Stimulated activated memory B cell treated with anti-CD40 and anti-IgM and Interleukin-4, amounts not matched to agents 10 μg/mL and 1 μg/mL and 100 μg/mL, for 72 hours (primary cell): ENCODE measurements around the gene TPRN.

ENCODE experiments used
- ATAC-seq: fragments of 150-1000 bp; cut with Tn5 transposase; 2 replicates; pipeline ENCODE4 v1.10.0; 2021
- H3K27ac Mint-ChIP-seq: one replicate; pipeline ENCODE4 v1.8.0; 2022; ENCODE audit warnings: mild to moderate bottlenecking, mixed read lengths
- H3K27me3 Mint-ChIP-seq: one replicate; pipeline ENCODE4 v1.8.0; 2022; ENCODE audit warnings: mixed read lengths
- H3K36me3 Mint-ChIP-seq: one replicate; pipeline ENCODE4 v1.8.0; 2022; ENCODE audit warnings: mixed read lengths
- H3K4me1 Mint-ChIP-seq: one replicate; pipeline ENCODE4 v1.8.0; 2022; ENCODE audit warnings: mixed read lengths
- H3K4me3 Mint-ChIP-seq: one replicate; pipeline ENCODE4 v1.8.0; 2022; ENCODE audit warnings: mild to moderate bottlenecking, moderate library complexity, mixed read lengths
- H3K9me3 Mint-ChIP-seq: one replicate; pipeline ENCODE4 v1.8.0; 2022; ENCODE audit warnings: mixed read lengths

The TPRN gene

DNA sequence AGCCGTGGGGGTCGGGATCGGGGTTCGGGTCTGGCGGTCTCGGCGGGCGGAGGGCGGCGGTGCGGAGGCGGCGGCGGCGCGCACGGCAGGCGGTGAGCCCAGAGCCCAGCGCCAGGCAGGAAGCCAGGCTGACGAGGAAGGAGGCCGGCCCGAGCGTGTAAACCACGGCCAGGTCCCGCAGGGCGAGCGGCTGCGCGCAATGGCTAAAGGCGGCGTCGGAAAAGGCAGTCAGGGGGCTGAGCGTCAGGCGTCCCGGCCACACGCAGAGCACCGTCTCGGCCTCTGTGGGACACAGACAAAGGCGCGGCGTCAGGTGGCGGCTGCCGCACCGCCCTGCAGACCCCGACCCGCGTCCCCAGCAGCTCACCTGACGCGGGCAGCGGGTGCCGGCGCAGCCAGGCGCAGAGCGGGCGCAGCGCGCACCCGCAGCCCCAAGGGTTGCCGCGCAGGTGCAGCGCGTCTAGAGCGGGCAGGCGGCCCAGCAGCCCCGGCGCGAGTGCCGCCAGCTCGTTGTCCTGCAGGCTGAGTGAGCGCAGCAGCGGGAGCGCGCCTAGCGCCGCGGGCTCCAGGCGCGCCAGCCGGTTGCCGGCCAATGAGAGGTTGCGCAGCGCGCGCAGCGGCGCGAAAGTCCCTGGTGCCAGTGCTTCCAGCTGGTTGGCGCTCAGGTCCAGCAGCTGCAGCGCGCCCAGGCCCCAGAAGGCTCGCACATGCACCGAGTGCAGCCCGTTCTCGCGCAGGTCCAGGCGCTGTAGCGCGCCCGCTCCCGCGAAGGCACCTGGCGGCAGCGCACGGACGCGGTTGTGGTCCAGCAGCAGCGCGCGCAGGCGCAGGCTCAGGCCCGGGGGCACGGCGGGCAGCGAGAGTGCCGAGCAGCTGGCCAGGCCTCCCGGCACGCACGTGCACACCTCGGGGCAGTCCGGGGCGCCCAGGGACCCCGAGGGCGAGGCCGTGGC lies 31.4 kb downstream of the TPRN start:
- Mint-ChIP-seq H3K9me3 (no peaks in the 10 kb centered on the region), H3K4me3 (peak overlapping the region; percentile 72), H3K4me1 (peaks cover 6% of the 10 kb centered on the region), H3K27ac (no peak overlapping the region), H3K27me3 (peaks cover 67% of the 10 kb centered on the region), H3K36me3 (no peaks in the 10 kb centered on the region)
- no peak for ATAC-seq

- Mint-ChIP-seq H3K36me3 (no peaks in the 10 kb centered on the region), H3K9me3 (no peaks in the 10 kb centered on the region), H3K4me3 (peak overlapping the region; percentile 34), H3K4me1 (peaks cover 6% of the 10 kb centered on the region), H3K27me3 (peaks cover 71% of the 10 kb centered on the region), H3K27ac (no peak overlapping the region)
- no peak for ATAC-seq
Observed at GRCh38 chr9:137168573-137168903, 32.0 kb downstream of the TPRN start.

DNA sequence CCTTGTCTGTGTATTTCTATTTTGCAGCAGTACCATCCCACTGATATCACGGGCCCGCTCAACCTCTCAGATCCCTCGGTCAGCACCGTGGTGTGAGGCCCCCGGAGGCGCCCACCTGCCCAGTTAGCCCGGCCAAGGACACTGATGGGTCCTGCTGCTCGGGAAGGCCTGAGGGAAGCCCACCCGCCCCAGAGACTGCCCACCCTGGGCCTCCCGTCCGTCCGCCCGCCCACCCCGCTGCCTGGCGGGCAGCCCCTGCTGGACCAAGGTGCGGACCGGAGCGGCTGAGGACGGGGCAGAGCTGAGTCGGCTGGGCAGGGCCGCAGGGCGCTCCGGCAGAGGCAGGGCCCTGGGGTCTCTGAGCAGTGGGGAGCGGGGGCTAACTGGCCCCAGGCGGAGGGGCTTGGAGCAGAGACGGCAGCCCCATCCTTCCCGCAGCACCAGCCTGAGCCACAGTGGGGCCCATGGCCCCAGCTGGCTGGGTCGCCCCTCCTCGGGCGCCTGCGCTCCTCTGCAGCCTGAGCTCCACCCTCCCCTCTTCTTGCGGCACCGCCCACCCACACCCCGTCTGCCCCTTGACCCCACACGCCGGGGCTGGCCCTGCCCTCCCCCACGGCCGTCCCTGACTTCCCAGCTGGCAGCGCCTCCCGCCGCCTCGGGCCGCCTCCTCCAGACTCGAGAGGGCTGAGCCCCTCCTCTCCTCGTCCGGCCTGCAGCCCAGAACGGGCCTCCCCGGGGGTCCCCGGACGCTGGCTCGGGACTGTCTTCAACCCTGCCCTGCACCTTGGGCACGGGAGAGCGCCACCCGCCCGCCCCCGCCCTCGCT lies 32.6 kb downstream of the TPRN start:
- H3K27ac Mint-ChIP-seq = no peak overlapping the region
- H3K36me3 Mint-ChIP-seq = no peaks in the 10 kb centered on the region
- H3K4me3 Mint-ChIP-seq = no peak overlapping the region
- peak; percentile 17 for ATAC-seq
- H3K4me1 Mint-ChIP-seq = peaks cover 6% of the 10 kb centered on the region
- no peaks in the 10 kb centered on the region for H3K9me3 Mint-ChIP-seq
- H3K27me3 Mint-ChIP-seq = peaks cover 71% of the 10 kb centered on the region

DNA sequence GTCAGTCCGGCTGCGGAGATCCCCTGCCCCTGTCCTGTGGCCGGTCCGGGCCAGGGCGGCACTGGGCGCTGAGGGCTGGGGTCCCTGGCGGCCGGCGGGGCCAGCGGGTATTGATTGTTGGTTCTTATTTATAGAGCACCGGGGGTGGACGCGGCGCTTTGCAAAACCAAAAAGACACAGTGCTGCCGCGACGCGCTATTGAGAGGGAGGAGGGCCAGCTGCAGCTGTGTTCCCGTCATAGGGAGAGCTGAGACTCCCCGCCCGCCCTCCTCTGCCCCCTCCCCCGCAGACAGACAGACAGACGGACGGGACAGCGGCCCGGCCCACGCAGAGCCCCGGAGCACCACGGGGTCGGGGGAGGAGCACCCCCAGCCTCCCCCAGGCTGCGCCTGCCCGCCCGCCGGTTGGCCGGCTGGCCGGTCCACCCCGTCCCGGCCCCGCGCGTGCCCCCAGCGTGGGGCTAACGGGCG lies 33.2 kb downstream of the TPRN start:
- H3K4me3 Mint-ChIP-seq = no peak overlapping the region
- peaks cover 6% of the 10 kb centered on the region for H3K4me1 Mint-ChIP-seq
- no peaks in the 10 kb centered on the region for H3K36me3 Mint-ChIP-seq
- H3K27me3 Mint-ChIP-seq = peaks cover 75% of the 10 kb centered on the region
- H3K9me3 Mint-ChIP-seq = no peaks in the 10 kb centered on the region
- no peak overlapping the region for H3K27ac Mint-ChIP-seq
- ATAC-seq = no peak

GRCh38 chr9:137166380-137167229 lies 33.9 kb downstream of the TPRN start:
- H3K27ac Mint-ChIP-seq = no peak overlapping the region
- peak overlapping the region; percentile 15 for H3K4me3 Mint-ChIP-seq
- no peaks in the 10 kb centered on the region for H3K9me3 Mint-ChIP-seq
- H3K4me1 Mint-ChIP-seq = peaks cover 6% of the 10 kb centered on the region
- peaks cover 72% of the 10 kb centered on the region for H3K27me3 Mint-ChIP-seq
- no peaks in the 10 kb centered on the region for H3K36me3 Mint-ChIP-seq
- no peak for ATAC-seq

GRCh38 chr9:137165250-137165836 lies 35.2 kb downstream of the TPRN start:
- ATAC-seq = no peak
- peaks cover 69% of the 10 kb centered on the region for H3K27me3 Mint-ChIP-seq
- H3K9me3 Mint-ChIP-seq = no peaks in the 10 kb centered on the region
- H3K27ac Mint-ChIP-seq = no peak overlapping the region
- no peaks in the 10 kb centered on the region for H3K36me3 Mint-ChIP-seq
- H3K4me3 Mint-ChIP-seq = no peak overlapping the region
- H3K4me1 Mint-ChIP-seq = peaks cover 6% of the 10 kb centered on the region

GRCh38 chr9:137164370-137165249 lies 35.9 kb downstream of the TPRN start:
- Mint-ChIP-seq H3K27me3 (peaks cover 71% of the 10 kb centered on the region), H3K36me3 (no peaks in the 10 kb centered on the region), H3K4me1 (peaks cover 9% of the 10 kb centered on the region), H3K4me3 (no peak overlapping the region), H3K27ac (no peak overlapping the region), H3K9me3 (no peaks in the 10 kb centered on the region)
- ATAC-seq = no peak

GRCh38 chr9:137163805-137164204 lies 36.7 kb downstream of the TPRN start:
- H3K27ac Mint-ChIP-seq = no peak overlapping the region
- no peaks in the 10 kb centered on the region for H3K9me3 Mint-ChIP-seq
- H3K27me3 Mint-ChIP-seq = peaks cover 74% of the 10 kb centered on the region
- H3K4me1 Mint-ChIP-seq = peaks cover 17% of the 10 kb centered on the region
- no peak overlapping the region for H3K4me3 Mint-ChIP-seq
- ATAC-seq = no peak
- H3K36me3 Mint-ChIP-seq = no peaks in the 10 kb centered on the region

GRCh38 chr9:137163365-137163715 lies 37.2 kb downstream of the TPRN start:
- H3K36me3 Mint-ChIP-seq = no peaks in the 10 kb centered on the region

GRCh38 chr9:137162505-137163364 lies 37.8 kb downstream of the TPRN start:
- Mint-ChIP-seq H3K27me3 (peaks cover 81% of the 10 kb centered on the region), H3K4me1 (peaks cover 28% of the 10 kb centered on the region), H3K9me3 (no peaks in the 10 kb centered on the region), H3K36me3 (no peaks in the 10 kb centered on the region), H3K27ac (no peak overlapping the region), H3K4me3 (no peak overlapping the region)
- ATAC-seq = no peak

More at GRCh38 chr9:137163365-137163715, 37.2 kb downstream of the TPRN start:
- ATAC-seq = no peak
- H3K27ac Mint-ChIP-seq = no peak overlapping the region
- no peak overlapping the region for H3K4me3 Mint-ChIP-seq
- no peaks in the 10 kb centered on the region for H3K9me3 Mint-ChIP-seq
- peaks cover 75% of the 10 kb centered on the region for H3K27me3 Mint-ChIP-seq
- H3K4me1 Mint-ChIP-seq = peaks cover 22% of the 10 kb centered on the region

GRCh38 chr9:137161558-137162486 lies 38.7 kb downstream of the TPRN start:
- no peaks in the 10 kb centered on the region for H3K36me3 Mint-ChIP-seq
- peaks cover 88% of the 10 kb centered on the region for H3K27me3 Mint-ChIP-seq
- H3K4me1 Mint-ChIP-seq = peaks cover 29% of the 10 kb centered on the region
- H3K4me3 Mint-ChIP-seq = no peak overlapping the region
- ATAC-seq = peak; percentile 25
- no peaks in the 10 kb centered on the region for H3K9me3 Mint-ChIP-seq
- H3K27ac Mint-ChIP-seq = no peak overlapping the region

DNA sequence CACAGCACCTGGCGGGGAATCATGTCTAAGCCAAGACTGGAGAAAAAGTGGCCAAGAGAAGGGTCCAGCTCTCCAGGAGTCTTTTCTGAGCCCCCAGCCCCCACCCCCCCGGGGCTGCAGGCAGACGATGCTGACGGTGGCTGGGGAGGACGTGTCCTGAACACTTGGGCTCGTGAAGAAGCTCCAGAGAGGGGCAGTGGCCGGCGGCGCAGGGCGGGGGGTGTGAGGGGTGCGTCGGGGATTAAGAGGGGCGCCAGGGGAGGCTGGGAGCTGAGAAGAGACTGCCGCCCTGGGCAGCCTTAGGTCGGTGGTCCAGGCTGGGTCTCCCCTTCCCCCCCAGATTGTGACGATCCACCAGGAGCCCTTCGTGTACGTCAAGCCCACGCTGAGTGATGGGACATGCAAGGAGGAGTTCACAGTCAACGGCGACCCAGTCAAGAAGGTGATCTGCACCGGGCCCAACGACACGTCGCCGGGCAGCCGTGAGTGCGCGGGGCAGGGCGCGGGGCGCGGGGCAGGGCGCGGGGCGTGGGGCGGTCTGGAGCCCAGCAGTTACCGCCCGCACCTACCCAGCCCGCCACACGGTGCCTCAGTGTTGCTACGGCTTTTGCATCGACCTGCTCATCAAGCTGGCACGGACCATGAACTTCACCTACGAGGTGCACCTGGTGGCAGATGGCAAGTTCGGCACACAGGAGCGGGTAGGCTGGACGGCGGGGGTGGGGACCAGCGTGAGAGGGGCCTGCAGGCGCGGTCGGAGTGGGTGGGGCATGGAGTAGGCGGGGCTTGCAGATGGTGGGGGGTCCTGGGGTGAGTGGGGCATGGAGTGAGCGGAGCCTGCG lies 39.6 kb downstream of the TPRN start:
- H3K27me3 Mint-ChIP-seq = peaks cover 88% of the 10 kb centered on the region
- no peak overlapping the region for H3K27ac Mint-ChIP-seq
- peak; percentile 4 for ATAC-seq
- H3K36me3 Mint-ChIP-seq = no peaks in the 10 kb centered on the region
- H3K4me1 Mint-ChIP-seq = peaks cover 28% of the 10 kb centered on the region
- no peaks in the 10 kb centered on the region for H3K9me3 Mint-ChIP-seq
- H3K4me3 Mint-ChIP-seq = no peak overlapping the region
